Subcutaneous abdominal adipose tissue (tissue), 5 donors: ENCODE measurements around the gene SLFN12L.

Experiments
- H3K27ac ChIP-seq: one replicate; pipeline ENCODE4 v1.7.0; 2013; ENCODE audit warnings: low read depth, mild to moderate bottlenecking, inconsistent platforms, low read length, moderate library complexity
- H3K27me3 ChIP-seq, 5 donors: one replicate each; pipeline ENCODE4 v1.7.0; 2013; ENCODE audit warnings: low read length in 5 of 5, inconsistent platforms in 1 of 5; ENCODE audit not compliant: control insufficient read depth in 5 of 5, insufficient read depth in 4 of 5
- H3K36me3 ChIP-seq, 5 donors: one replicate each; pipeline ENCODE4 v1.7.0; 2013; ENCODE audit warnings: low read length in 5 of 5; ENCODE audit not compliant: control insufficient read depth in 5 of 5, insufficient read depth in 5 of 5
- H3K4me1 ChIP-seq, 5 donors: one replicate each; pipeline ENCODE4 v1.7.0; 2013; ENCODE audit warnings: low read length in 5 of 5, mild to moderate bottlenecking in 3 of 5, moderate library complexity in 1 of 5; ENCODE audit not compliant: control insufficient read depth in 5 of 5, insufficient read depth in 5 of 5
- H3K4me3 ChIP-seq, 5 donors: one replicate each; pipeline ENCODE4 v1.7.0; 2013; ENCODE audit warnings: low read length in 5 of 5, low read depth in 1 of 5
- H3K9ac ChIP-seq, 5 donors: one replicate each; pipeline ENCODE4 v1.7.0; 2013; ENCODE audit warnings: low read length in 5 of 5, mild to moderate bottlenecking in 4 of 5, moderate library complexity in 3 of 5
- H3K9me3 ChIP-seq, 5 donors: one replicate each; pipeline ENCODE4 v1.7.0; 2013; ENCODE audit warnings: low read length in 5 of 5; ENCODE audit not compliant: control insufficient read depth in 5 of 5
- donor health status: healthy.
- donor health status: healthy.
- donor health status: healthy.
- donor health status: healthy.
- donor health status: healthy.

The SLFN12L gene

GRCh38 chr17:35448899-35449227 lies 88.6 kb downstream of the SLFN12L start:
- Histone ChIP-seq H3K4me1 (peaks cover 0 to 23% (median 18%) of the 10 kb centered on the region in 5 donors), H3K27me3 (peaks cover 0 to 21% (median 14%) of the 10 kb centered on the region in 5 donors), H3K9me3 (no peaks in the 10 kb centered on the region), H3K27ac (peak overlapping the region; percentile 42), H3K4me3 (peak overlapping the region; percentile 72 to 83 (median 73)), H3K9ac (peak overlapping the region in 2 of 5 donors; percentile 65), H3K36me3 (peaks cover 0 to 2% (median 0%) of the 10 kb centered on the region in 5 donors)

GRCh38 chr17:35448214-35448898 lies 89.1 kb downstream of the SLFN12L start, which contains the start of gene SLFN13:
Gene SLFN13, minus strand, starts transcription at chr17:35448766. Its CDS starts 3,086 bp downstream, at chr17:35445680.
- H3K9me3 ChIP-seq, result no peaks in the 10 kb centered on the region
- peaks cover 0 to 21% (median 14%) of the 10 kb centered on the region in 5 donors for H3K27me3 ChIP-seq
- peaks cover 0 to 2% (median 0%) of the 10 kb centered on the region in 5 donors for H3K36me3 ChIP-seq
- peak within 1 kb of the TSS in 3 of 5 donors; percentile 39 to 65 (median 65) for H3K9ac ChIP-seq
- peaks cover 0 to 23% (median 18%) of the 10 kb centered on the region in 5 donors for H3K4me1 ChIP-seq
- peak within 1 kb of the TSS; percentile 42 for H3K27ac ChIP-seq
- H3K4me3 ChIP-seq, result peak within 1 kb of the TSS; percentile 72 to 83 (median 73)

GRCh38 chr17:35447499-35447898 lies 90.0 kb downstream of the SLFN12L start:
- peak overlapping the region in 3 of 5 donors; percentile 72 to 75 (median 73) for H3K4me3 ChIP-seq
- H3K9me3 ChIP-seq, result no peaks in the 10 kb centered on the region
- H3K36me3 ChIP-seq, result peaks cover 0 to 2% (median 0%) of the 10 kb centered on the region in 5 donors
- H3K9ac ChIP-seq, result peak overlapping the region in 1 of 5 donors; percentile 39
- H3K4me1 ChIP-seq, result peaks cover 0 to 23% (median 18%) of the 10 kb centered on the region in 5 donors
- no peak overlapping the region for H3K27ac ChIP-seq
- H3K27me3 ChIP-seq, result peaks cover 0 to 21% (median 14%) of the 10 kb centered on the region in 5 donors

GRCh38 chr17:35438433-35438832 lies 99.0 kb downstream of the SLFN12L start:
- Histone ChIP-seq H3K9ac (no peak overlapping the region), H3K4me3 (no peak overlapping the region), H3K36me3 (no peaks in the 10 kb centered on the region), H3K27me3 (no peaks in the 10 kb centered on the region), H3K4me1 (peaks cover 0 to 7% (median 7%) of the 10 kb centered on the region in 5 donors), H3K9me3 (no peaks in the 10 kb centered on the region), H3K27ac (no peak overlapping the region)

GRCh38 chr17:35433075-35433894 lies 104.2 kb downstream of the SLFN12L start:
- Histone ChIP-seq H3K4me3 (peak overlapping the region; percentile 80 to 97 (median 87)), H3K36me3 (peaks cover 0 to 4% (median 0%) of the 10 kb centered on the region in 5 donors), H3K27me3 (no peaks in the 10 kb centered on the region), H3K27ac (peak overlapping the region; percentile 98), H3K9ac (peak overlapping the region; percentile 67 to 80 (median 76)), H3K9me3 (no peaks in the 10 kb centered on the region), H3K4me1 (peaks cover 7 to 30% (median 25%) of the 10 kb centered on the region in 5 donors)

GRCh38 chr17:35432176-35433074 lies 105.1 kb downstream of the SLFN12L start, which contains the start of gene SLFN12:
Gene SLFN12, minus strand, starts transcription at chr17:35432500. Its CDS starts 9,472 bp downstream, at chr17:35423028.
- Histone ChIP-seq H3K4me3 (peak within 1 kb of the TSS; percentile 80 to 97 (median 87)), H3K4me1 (peaks cover 7 to 30% (median 25%) of the 10 kb centered on the region in 5 donors), H3K9me3 (no peaks in the 10 kb centered on the region), H3K9ac (peak within 1 kb of the TSS; percentile 67 to 80 (median 76)), H3K27ac (peak within 1 kb of the TSS; percentile 98), H3K36me3 (peaks cover 0 to 4% (median 0%) of the 10 kb centered on the region in 5 donors), H3K27me3 (no peaks in the 10 kb centered on the region)

- H3K4me1 ChIP-seq, result peaks cover 7 to 30% (median 25%) of the 10 kb centered on the region in 5 donors
Observed at GRCh38 chr17:35429702-35430101, 107.8 kb downstream of the SLFN12L start.

GRCh38 chr17:35428229-35428628 lies 109.2 kb downstream of the SLFN12L start:
- H3K9me3 ChIP-seq, result no peaks in the 10 kb centered on the region
- no peaks in the 10 kb centered on the region for H3K27me3 ChIP-seq
- no peak overlapping the region for H3K27ac ChIP-seq
- peaks cover 0 to 12% (median 0%) of the 10 kb centered on the region in 5 donors for H3K36me3 ChIP-seq
- no peak overlapping the region for H3K4me3 ChIP-seq
- no peak overlapping the region for H3K9ac ChIP-seq
- H3K4me1 ChIP-seq, result peaks cover 6 to 21% (median 16%) of the 10 kb centered on the region in 5 donors

More at GRCh38 chr17:35429702-35430101, 107.8 kb downstream of the SLFN12L start:
- H3K4me3 ChIP-seq, result no peak overlapping the region
- H3K36me3 ChIP-seq, result peaks cover 0 to 12% (median 0%) of the 10 kb centered on the region in 5 donors
- H3K9me3 ChIP-seq, result no peaks in the 10 kb centered on the region
- no peak overlapping the region for H3K27ac ChIP-seq
- H3K27me3 ChIP-seq, result no peaks in the 10 kb centered on the region
- no peak overlapping the region for H3K9ac ChIP-seq

GRCh38 chr17:35423761-35424160 lies 113.7 kb downstream of the SLFN12L start:
- Histone ChIP-seq H3K4me1 (no peaks in the 10 kb centered on the region), H3K27me3 (no peaks in the 10 kb centered on the region), H3K9ac (no peak overlapping the region), H3K9me3 (no peaks in the 10 kb centered on the region), H3K4me3 (no peak overlapping the region), H3K27ac (no peak overlapping the region), H3K36me3 (peaks cover 4 to 32% (median 9%) of the 10 kb centered on the region in 5 donors)
